Cardiac muscle cell (in vitro differentiated cells and primary cell): ENCODE results near the gene PRDX5. TPM values are rescaled to one million over a fixed set of nuclear protein-coding genes. Genes with fewer than 3 reads are reported as not detected.

Experiments used
- DNase-seq, 2 donors: peaks; one replicate each; pipeline versions ENCODE4 v3.0.0 to v3.0.0-alpha.2; 2010 to 2017; ENCODE audit warnings: low read depth in 1 of 2, low spot score in 1 of 2
- H3K27ac ChIP-seq: fragments of 200-600 bp; sonication (generic); 2 replicates; pipeline ENCODE4 v1.5.1; 2016
- H3K27me3 ChIP-seq: fragments of 200-600 bp; sonication (generic); 2 replicates; pipeline ENCODE4 v1.6.0; 2016; ENCODE audit warnings: control low read depth
- H3K36me3 ChIP-seq: fragments of 200-600 bp; sonication (generic); 2 replicates; pipeline ENCODE4 v1.5.1; 2016; ENCODE audit warnings: control low read depth
- H3K4me1 ChIP-seq: fragments of 200-600 bp; sonication (generic); 2 replicates; pipeline ENCODE4 v1.8.1; 2017; ENCODE audit warnings: low read depth, mild to moderate bottlenecking, mixed run types
- H3K4me3 ChIP-seq: fragments of 200-600 bp; sonication (generic); 2 replicates; pipeline ENCODE4 v1.5.1; 2016; ENCODE audit warnings: mild to moderate bottlenecking
- H3K9me3 ChIP-seq: fragments of 200-600 bp; sonication (generic); 2 replicates; pipeline ENCODE4 v1.5.1; 2017; ENCODE audit warnings: low read depth, mild to moderate bottlenecking, control low read depth
- polyA plus RNA-seq: library from polyadenylated mRNA; unstranded; fragments of >200 nt; fragmentation: Nextera tagmentation; extraction: Ambion mirVana; gene quantifications from 2 replicates; pipeline ENCODE4 v1.2.1, GENCODE V29; 2016
- total RNA-seq: library from RNA; depleted of rRNA; stranded (reverse); fragments of >200 nt; gene quantifications from 2 replicates; pipeline ENCODE4 v1.2.3, GENCODE V29; 2016
- TF ChIP-seq, protein P1 (sequence below): IDR thresholded peaks from 2 replicates; pipeline ENCODE4 v1.5.1; 2012; ENCODE audit warnings: low read depth, mild to moderate bottlenecking, low read length

PRDX5 gene
- total and polyA plus RNA-seq, 2 experiments from 2014 or later: 500 to 784 TPM

DNA sequence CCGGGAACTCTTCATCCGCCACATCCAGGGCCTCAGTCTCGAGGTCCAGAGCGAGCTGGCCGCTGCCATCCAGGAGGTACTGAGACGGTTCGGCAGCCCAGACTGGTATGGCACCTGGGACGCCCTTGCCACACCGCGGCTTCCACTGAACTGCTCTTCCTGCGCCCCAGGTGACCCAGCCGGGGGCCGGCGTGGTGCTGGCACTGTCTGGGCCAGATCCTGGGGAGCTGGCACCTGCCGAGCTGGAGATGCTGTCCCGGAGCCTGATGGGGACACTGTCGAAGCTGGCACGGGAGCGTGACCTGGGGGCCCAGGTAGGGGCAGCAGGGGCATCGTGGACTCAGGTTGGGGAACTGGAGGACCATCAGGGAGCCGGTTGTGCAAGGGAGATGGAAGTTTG is 23.5 kb downstream of the PRDX5 start:
- TF ChIP-seq, protein P1, sequence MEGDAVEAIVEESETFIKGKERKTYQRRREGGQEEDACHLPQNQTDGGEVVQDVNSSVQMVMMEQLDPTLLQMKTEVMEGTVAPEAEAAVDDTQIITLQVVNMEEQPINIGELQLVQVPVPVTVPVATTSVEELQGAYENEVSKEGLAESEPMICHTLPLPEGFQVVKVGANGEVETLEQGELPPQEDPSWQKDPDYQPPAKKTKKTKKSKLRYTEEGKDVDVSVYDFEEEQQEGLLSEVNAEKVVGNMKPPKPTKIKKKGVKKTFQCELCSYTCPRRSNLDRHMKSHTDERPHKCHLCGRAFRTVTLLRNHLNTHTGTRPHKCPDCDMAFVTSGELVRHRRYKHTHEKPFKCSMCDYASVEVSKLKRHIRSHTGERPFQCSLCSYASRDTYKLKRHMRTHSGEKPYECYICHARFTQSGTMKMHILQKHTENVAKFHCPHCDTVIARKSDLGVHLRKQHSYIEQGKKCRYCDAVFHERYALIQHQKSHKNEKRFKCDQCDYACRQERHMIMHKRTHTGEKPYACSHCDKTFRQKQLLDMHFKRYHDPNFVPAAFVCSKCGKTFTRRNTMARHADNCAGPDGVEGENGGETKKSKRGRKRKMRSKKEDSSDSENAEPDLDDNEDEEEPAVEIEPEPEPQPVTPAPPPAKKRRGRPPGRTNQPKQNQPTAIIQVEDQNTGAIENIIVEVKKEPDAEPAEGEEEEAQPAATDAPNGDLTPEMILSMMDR: no peak
- H3K4me3 ChIP-seq: no peak overlapping the region
- no peak for DNase-seq

DNA sequence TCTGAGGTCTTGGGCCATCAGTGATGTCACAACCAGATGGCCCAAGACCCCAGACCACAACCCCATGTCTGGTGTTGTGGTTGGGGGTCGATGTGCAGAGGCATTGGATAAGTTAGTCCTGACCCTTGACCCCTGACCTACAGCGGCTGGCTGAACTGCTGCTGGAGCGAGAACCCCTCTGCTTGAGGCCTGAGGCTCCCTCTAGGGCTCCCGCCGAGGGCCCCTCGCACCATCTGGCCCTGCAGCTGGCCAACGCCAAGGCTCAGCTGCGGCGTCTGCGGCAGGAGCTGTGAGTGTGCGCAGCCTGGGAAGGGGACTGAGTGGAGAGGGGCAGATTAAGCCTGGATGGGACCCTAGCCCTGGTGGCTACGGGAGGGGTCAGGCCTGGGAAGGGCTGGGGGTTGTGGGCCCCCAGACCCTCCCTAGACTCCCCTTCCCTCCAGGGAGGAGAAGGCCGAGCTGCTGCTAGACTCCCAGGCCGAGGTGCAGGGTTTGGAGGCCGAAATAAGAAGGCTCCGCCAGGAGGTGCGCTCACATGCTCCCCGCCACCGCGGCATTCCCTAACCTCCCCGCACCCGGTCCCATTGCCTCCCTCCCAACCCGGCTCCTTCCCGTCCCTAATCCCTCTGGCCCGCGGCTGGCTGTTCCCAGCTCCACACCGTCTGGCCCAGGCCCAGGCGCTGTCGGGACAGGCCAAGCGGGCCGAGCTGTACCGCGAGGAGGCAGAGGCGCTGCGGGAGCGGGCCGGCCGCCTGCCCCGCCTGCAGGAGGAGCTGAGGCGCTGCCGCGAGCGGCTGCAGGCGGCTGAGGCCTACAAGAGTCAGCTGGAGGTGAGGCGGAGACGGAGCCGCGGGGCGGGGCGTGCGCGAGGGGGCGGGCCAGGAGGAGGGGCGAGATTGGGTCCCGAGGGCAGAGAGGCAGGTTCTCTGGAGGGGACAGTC is 24.2 kb downstream of the PRDX5 start:
- Histone ChIP-seq H3K4me3 (no peak overlapping the region), H3K9me3 (no peaks in the 10 kb centered on the region), H3K27ac (no peak overlapping the region), H3K27me3 (no peaks in the 10 kb centered on the region), H3K4me1 (no peaks in the 10 kb centered on the region), H3K36me3 (no peaks in the 10 kb centered on the region)
- TF ChIP-seq, protein P1: peak; percentile 54
- peak; percentile 91 to 93 for DNase-seq

More for the DNA sequence above, 23.5 kb downstream of the PRDX5 start:
- Histone ChIP-seq H3K27me3 (no peaks in the 10 kb centered on the region), H3K4me1 (no peaks in the 10 kb centered on the region), H3K27ac (no peak overlapping the region), H3K9me3 (no peaks in the 10 kb centered on the region), H3K36me3 (no peaks in the 10 kb centered on the region)

DNA sequence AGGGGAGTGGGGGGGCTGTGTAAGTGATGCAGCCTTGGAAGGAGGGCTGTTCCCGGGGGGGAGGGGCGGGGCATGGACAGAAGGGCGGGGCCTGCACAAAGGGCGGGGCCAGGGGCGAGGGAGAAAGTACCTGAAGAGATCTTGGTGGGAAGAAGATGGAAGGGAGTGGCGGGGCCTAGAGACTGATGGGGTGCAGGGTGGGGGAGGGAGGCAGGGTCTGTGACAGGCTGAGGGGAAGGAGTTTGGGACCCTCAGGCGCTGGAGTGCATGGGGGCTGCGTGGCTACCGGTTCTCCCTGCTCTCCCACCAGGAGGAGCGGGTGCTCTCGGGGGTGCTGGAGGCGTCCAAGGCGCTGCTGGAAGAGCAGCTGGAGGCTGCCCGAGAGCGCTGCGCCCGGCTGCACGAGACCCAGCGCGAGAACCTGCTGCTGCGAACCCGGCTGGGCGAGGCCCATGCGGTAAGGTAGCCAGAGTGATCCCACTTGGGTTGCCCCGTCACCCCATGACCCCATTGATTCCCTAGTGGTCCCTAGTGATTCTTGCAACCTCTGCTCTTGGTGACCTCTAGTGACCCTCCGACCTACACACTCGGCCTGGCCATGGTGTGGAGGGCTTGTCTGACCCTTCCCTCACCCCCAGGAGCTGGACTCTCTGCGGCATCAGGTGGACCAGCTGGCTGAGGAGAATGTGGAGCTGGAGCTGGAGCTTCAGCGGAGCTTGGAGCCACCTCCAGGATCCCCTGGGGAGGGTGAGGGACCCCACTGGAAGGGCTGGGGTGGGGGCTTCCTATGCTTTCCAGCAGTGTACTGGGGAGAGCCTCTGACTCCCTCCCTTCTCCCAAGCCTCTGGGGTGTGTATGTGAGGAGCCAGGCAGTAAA is 25.2 kb downstream of the PRDX5 start:
- no peaks in the 10 kb centered on the region for H3K36me3 ChIP-seq
- no peak overlapping the region for H3K27ac ChIP-seq
- no peak overlapping the region for H3K4me3 ChIP-seq
- TF ChIP-seq, protein P1: no peak
- no peaks in the 10 kb centered on the region for H3K4me1 ChIP-seq
- no peaks in the 10 kb centered on the region for H3K27me3 ChIP-seq
- no peak for DNase-seq
- H3K9me3 ChIP-seq: no peaks in the 10 kb centered on the region

GRCh38 chr11:64343767-64344559 is 26.0 kb downstream of the PRDX5 start:
- H3K4me3 ChIP-seq: no peak overlapping the region
- DNase-seq: peak in 1 of 2 donors; percentile 33
- no peaks in the 10 kb centered on the region for H3K9me3 ChIP-seq
- no peaks in the 10 kb centered on the region for H3K36me3 ChIP-seq
- H3K27me3 ChIP-seq: no peaks in the 10 kb centered on the region
- TF ChIP-seq, protein P1: peak; percentile 22
- H3K27ac ChIP-seq: no peak overlapping the region
- H3K4me1 ChIP-seq: peaks cover 4% of the 10 kb centered on the region

GRCh38 chr11:64344787-64345186 is 26.9 kb downstream of the PRDX5 start:
- H3K27me3 ChIP-seq: no peaks in the 10 kb centered on the region
- no peaks in the 10 kb centered on the region for H3K9me3 ChIP-seq
- H3K36me3 ChIP-seq: no peaks in the 10 kb centered on the region
- no peak overlapping the region for H3K4me3 ChIP-seq
- peaks cover 4% of the 10 kb centered on the region for H3K4me1 ChIP-seq
- DNase-seq: no peak
- H3K27ac ChIP-seq: no peak overlapping the region
- TF ChIP-seq, protein P1: no peak
